Peyer's patch (tissue), 4 donors: ENCODE results near the gene PLEKHA7.

ENCODE experiments used
- POLR2A ChIP-seq, 2 donors: fragments of 450-650 bp; IDR thresholded peaks; one replicate each; pipeline ENCODE4 v1.5.1; 2017; ENCODE audit warnings: antibody characterized with exemption in 2 of 2, mild to moderate bottlenecking in 2 of 2, moderate library complexity in 2 of 2
- TF ChIP-seq, protein P1 (sequence below), 6 experiments: fragments of 450-650 bp in 4 of 6; fragments of 200-600 bp in 2 of 6; sonication (generic) in 1 of 6; IDR thresholded peaks; one replicate each; pipeline ENCODE4 v1.5.1; 2017 to 2019; ENCODE audit warnings: antibody characterized with exemption in 6 of 6, mild to moderate bottlenecking in 3 of 6, moderate library complexity in 1 of 6

DNA sequence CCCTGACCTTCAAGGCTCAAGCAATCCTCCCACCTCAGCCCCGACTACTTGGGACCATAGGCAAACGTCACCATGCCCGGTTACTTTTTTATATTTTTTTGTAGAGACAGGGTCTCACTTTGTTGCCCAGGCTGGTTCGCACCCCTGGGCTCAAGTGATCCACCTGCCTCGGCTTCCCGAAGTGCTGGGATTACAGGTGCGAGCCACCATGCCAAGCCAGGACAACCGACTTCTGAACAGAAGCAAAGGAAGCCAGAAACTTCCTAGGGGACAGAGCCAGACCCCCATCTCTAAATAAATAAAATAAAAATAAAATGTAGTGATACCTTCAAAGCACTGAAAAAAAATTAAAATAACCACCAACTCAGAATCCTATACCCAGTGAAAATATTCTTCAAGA lies 249.3 kb downstream of the PLEKHA7 start:
- TF ChIP-seq, protein P1, sequence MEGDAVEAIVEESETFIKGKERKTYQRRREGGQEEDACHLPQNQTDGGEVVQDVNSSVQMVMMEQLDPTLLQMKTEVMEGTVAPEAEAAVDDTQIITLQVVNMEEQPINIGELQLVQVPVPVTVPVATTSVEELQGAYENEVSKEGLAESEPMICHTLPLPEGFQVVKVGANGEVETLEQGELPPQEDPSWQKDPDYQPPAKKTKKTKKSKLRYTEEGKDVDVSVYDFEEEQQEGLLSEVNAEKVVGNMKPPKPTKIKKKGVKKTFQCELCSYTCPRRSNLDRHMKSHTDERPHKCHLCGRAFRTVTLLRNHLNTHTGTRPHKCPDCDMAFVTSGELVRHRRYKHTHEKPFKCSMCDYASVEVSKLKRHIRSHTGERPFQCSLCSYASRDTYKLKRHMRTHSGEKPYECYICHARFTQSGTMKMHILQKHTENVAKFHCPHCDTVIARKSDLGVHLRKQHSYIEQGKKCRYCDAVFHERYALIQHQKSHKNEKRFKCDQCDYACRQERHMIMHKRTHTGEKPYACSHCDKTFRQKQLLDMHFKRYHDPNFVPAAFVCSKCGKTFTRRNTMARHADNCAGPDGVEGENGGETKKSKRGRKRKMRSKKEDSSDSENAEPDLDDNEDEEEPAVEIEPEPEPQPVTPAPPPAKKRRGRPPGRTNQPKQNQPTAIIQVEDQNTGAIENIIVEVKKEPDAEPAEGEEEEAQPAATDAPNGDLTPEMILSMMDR (IDR thresholded peaks at IDR 0.05) = no peak
- no peak for TF ChIP-seq POLR2A (IDR thresholded peaks at IDR 0.05)
